NT2/D1 (cell line): ENCODE measurements around the gene TRIM3.
A peak's percentile ranks its signal among the peaks of the same experiment; 100 is the strongest.

Experiments used
- DNase-seq: peaks from one replicate; pipeline ENCODE4 v3.0.0-alpha.2; 2011; ENCODE audit warnings: low read depth, low spot score
- H3K27me3 ChIP-seq: 2 replicates; pipeline ENCODE4 v1.6.0; 2011; ENCODE audit warnings: mild to moderate bottlenecking; ENCODE audit not compliant: insufficient read length, insufficient read depth
- H3K36me3 ChIP-seq: 2 replicates; pipeline ENCODE4 v1.6.1; 2011; ENCODE audit warnings: mild to moderate bottlenecking, low read length, mixed read lengths; ENCODE audit not compliant: insufficient read depth, insufficient read length
- H3K4me1 ChIP-seq: 2 replicates; pipeline ENCODE4 v1.5.1; 2011; ENCODE audit not compliant: insufficient read depth, insufficient read length
- H3K4me3 ChIP-seq: 2 replicates; pipeline ENCODE4 v1.5.1; 2011; ENCODE audit warnings: low read depth; ENCODE audit not compliant: insufficient read length
- H3K9ac ChIP-seq: 2 replicates; pipeline ENCODE4 v1.6.0; 2011; ENCODE audit warnings: low read depth; ENCODE audit not compliant: insufficient read length
- H3K9me3 ChIP-seq: 2 replicates; pipeline ENCODE4 v1.5.1; 2011; ENCODE audit warnings: mild to moderate bottlenecking, low read length; ENCODE audit not compliant: insufficient read depth
- SUZ12 ChIP-seq: IDR thresholded peaks from 2 replicates; pipeline ENCODE4 v1.6.1; 2011; ENCODE audit not compliant: insufficient read length, insufficient read depth; ENCODE audit errors: extremely low read depth
- YY1 ChIP-seq: IDR thresholded peaks from 2 replicates; pipeline ENCODE4 v1.6.1; 2011; ENCODE audit not compliant: insufficient read length, insufficient read depth
- ZNF274 ChIP-seq: IDR thresholded peaks from 2 replicates; pipeline ENCODE4 v1.6.1; 2011; ENCODE audit warnings: mild to moderate bottlenecking, low read depth, low read length

Gene TRIM3

GRCh38 chr11:6414874-6415328 lies 58.8 kb downstream of the TRIM3 start:
- Histone ChIP-seq H3K27me3 (peaks cover 17% of the 10 kb centered on the region), H3K4me1 (peaks cover 3% of the 10 kb centered on the region), H3K9me3 (no peaks in the 10 kb centered on the region), H3K9ac (no peak overlapping the region), H3K4me3 (no peak overlapping the region), H3K36me3 (peaks cover 4% of the 10 kb centered on the region)
- no peak for TF ChIP-seq ZNF274
- TF ChIP-seq YY1: no peak
- TF ChIP-seq SUZ12: no peak
- no peak for DNase-seq

DNA sequence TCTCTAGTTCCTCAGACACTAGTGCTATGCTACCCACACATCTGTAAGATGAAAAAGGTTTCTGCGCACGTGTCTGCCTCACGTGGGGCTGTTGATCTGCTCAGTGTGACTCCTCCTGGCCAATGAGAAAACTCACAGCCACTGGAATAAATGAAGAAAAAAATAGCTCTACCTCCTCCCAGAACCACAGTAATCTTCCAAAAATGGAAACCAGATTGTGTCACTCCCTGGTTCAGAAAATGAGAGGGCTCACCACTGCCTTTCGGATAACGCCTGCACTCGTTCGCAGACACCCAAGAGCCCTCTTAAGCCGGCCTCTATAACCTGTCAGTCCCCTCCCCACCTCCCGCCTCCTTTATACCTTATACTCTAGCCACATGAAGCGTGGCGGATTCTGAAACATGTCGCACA lies 59.9 kb downstream of the TRIM3 start:
- Histone ChIP-seq H3K9ac (peak overlapping the region; percentile 13), H3K9me3 (no peaks in the 10 kb centered on the region), H3K27me3 (peaks cover 8% of the 10 kb centered on the region), H3K4me3 (no peak overlapping the region), H3K36me3 (peaks cover 4% of the 10 kb centered on the region), H3K4me1 (no peaks in the 10 kb centered on the region)
- no peak for DNase-seq
- no peak for TF ChIP-seq ZNF274
- no peak for TF ChIP-seq SUZ12
- no peak for TF ChIP-seq YY1

DNA sequence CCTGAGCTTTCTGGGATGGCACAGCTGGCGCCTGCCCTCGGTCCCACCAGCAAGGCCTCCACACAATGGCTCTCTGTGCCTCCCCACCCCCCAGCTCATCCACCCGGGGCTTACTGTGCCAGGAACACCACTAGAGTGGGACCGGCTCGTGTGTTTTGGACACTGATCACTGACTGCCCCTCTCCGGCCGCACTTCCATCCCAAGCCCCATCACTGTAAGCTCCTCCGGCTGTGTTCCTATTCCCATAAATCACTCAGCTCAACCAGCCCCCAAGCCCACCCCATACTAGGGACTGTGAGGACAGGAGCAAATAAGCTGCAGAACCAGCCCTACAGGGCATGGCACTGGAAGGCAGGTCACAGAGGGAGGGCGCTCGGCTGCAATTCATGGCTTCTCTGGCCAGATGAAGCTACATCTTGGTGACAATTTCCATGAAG lies 62.1 kb downstream of the TRIM3 start:
- Histone ChIP-seq H3K27me3 (no peaks in the 10 kb centered on the region), H3K4me1 (no peaks in the 10 kb centered on the region)
- TF ChIP-seq ZNF274 (no peak), SUZ12 (no peak), YY1 (no peak)

DNA sequence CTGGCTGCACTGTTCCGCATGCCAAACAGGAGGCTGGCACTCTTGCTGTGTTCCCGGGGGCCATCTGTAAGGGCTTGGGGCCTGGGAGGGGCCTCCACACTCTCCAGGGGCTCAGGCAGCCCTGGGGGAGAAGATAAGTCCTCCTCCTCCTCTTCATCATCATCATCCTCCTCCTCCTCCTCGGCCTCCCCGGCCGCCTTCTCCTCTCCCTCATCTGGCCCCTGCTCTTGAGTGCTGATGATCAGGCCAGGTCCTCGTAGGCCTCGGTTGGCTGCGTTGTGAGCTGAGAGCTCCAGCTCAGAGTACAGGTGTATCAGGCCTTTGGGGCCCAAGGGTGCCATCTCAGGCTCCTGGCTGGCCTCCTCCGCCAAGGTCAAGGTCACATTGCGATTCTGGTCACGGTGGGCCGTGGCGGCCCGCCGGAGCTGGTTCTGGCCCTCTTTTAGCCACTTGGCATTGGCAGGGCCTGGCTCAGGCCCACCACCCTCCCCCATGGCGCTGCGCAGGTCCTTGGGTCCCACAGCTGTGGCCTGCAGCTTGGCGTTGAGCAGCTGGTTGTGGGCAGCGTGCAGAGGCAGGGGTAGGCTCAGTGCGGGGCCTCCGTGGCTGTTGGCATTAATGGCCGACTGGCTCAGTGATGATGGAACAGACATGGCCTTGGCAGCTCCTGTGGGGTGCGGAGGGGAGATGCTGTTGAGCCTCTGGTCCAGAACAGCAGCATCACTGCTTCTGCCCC lies 62.9 kb downstream of the TRIM3 start:
- no peaks in the 10 kb centered on the region for H3K4me1 ChIP-seq
- no peak overlapping the region for H3K9ac ChIP-seq
- no peaks in the 10 kb centered on the region for H3K27me3 ChIP-seq
- TF ChIP-seq SUZ12 (no peak), YY1 (no peak), ZNF274 (no peak)
- H3K9me3 ChIP-seq: no peaks in the 10 kb centered on the region
- no peak for DNase-seq
- H3K4me3 ChIP-seq: no peak overlapping the region
- peaks cover 4% of the 10 kb centered on the region for H3K36me3 ChIP-seq

More for the DNA sequence above, 62.1 kb downstream of the TRIM3 start:
- no peaks in the 10 kb centered on the region for H3K9me3 ChIP-seq
- no peak overlapping the region for H3K9ac ChIP-seq
- peaks cover 4% of the 10 kb centered on the region for H3K36me3 ChIP-seq
- DNase-seq: no peak
- H3K4me3 ChIP-seq: no peak overlapping the region

DNA sequence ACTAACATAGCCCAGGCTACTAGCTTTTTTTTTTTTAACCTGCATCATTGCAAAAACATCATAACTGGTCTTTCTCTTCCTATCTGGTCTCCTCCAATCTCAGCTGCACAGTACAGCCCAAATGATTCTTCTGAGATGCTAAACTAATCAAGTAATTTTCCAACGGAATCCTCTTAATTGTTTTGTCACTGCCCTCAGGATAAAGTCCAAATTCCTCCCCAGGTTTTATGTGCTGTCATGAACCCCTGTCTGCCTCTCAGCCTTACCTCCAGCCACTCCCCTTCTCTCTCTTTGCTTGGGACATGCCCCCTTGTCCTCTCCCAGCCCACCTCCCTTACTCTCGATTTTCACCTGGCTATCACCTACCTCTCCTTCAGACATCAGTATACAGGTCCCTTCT lies 67.4 kb downstream of the TRIM3 start:
- H3K4me3 ChIP-seq: no peak overlapping the region
- no peak for DNase-seq
- H3K4me1 ChIP-seq: peaks cover 11% of the 10 kb centered on the region
- H3K27me3 ChIP-seq: no peaks in the 10 kb centered on the region
- TF ChIP-seq YY1 (no peak), SUZ12 (no peak)
- H3K36me3 ChIP-seq: peaks cover 12% of the 10 kb centered on the region
- no peak overlapping the region for H3K9ac ChIP-seq
- H3K9me3 ChIP-seq: no peaks in the 10 kb centered on the region

- H3K36me3 ChIP-seq: peaks cover 17% of the 10 kb centered on the region
- H3K9me3 ChIP-seq: no peaks in the 10 kb centered on the region
- DNase-seq: no peak
- H3K4me3 ChIP-seq: no peak overlapping the region
- H3K27me3 ChIP-seq: no peaks in the 10 kb centered on the region
- no peak overlapping the region for H3K9ac ChIP-seq
- TF ChIP-seq SUZ12: no peak
- TF ChIP-seq YY1: no peak
- TF ChIP-seq ZNF274: no peak
- H3K4me1 ChIP-seq: peaks cover 11% of the 10 kb centered on the region
Observed at GRCh38 chr11:6405846-6406245, 67.9 kb downstream of the TRIM3 start.

DNA sequence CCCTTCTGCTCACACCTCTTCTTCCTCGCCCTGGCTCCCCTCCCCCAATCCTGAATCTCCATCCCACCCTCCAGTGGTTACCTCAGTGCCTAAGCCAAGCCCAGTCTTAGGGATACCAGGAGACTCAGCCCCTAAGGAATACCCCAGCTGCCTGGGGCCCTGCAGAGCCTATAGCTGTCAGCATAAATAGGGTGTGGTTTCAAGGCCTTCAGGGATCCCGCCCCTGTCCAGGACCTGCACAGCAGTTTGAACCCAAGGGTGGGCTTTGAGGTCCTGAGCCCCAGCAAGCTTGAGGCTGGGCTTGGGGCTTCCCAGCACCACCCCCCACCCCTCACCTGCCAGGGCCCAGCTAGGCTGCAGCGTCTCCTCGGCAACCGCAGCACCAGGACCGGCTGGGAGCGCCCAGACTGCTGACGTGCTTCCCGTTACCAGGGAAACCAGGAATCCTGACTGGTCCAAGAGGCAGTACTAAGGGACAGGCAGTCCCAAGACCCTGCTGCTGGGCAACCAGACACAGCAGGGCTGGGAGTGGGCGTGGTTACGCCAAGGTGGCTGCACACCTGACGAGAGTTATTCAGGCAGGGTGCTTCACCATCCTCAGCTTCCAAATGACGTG lies 68.6 kb downstream of the TRIM3 start:
- TF ChIP-seq ZNF274: no peak
- no peak for TF ChIP-seq YY1
- no peak for TF ChIP-seq SUZ12
- Histone ChIP-seq H3K36me3 (peaks cover 16% of the 10 kb centered on the region), H3K9ac (no peak overlapping the region), H3K9me3 (no peaks in the 10 kb centered on the region), H3K4me3 (no peak overlapping the region), H3K27me3 (no peaks in the 10 kb centered on the region), H3K4me1 (peaks cover 11% of the 10 kb centered on the region)
- DNase-seq: no peak
